AG09309 (cell line): ENCODE data around the gene RNASEH2A.

Source experiments
- DNase-seq: peaks from one replicate; pipeline ENCODE4 v3.0.0-alpha.2; 2010; ENCODE audit warnings: low read depth
- H3K4me3 ChIP-seq: 2 replicates; pipeline ENCODE4 v1.5.1; 2011; ENCODE audit warnings: mild to moderate bottlenecking, low read depth, low read length, moderate library complexity; ENCODE audit not compliant: control insufficient read depth
- CTCF ChIP-seq: IDR thresholded peaks from 2 replicates; pipeline ENCODE4 v1.5.1; 2011; ENCODE audit warnings: mild to moderate bottlenecking, low read depth, low read length, inconsistent platforms; ENCODE audit not compliant: insufficient read depth, control insufficient read depth; ENCODE audit errors: missing control alignments

Gene RNASEH2A

GRCh38 chr19:12828494-12828893 lies 22.1 kb downstream of the RNASEH2A start:
- DNase-seq, result no peak
- TF ChIP-seq CTCF, result no peak
- no peak overlapping the region for H3K4me3 ChIP-seq

GRCh38 chr19:12833418-12833737 lies 27.0 kb downstream of the RNASEH2A start:
- TF ChIP-seq CTCF, result no peak
- DNase-seq, result no peak
- H3K4me3 ChIP-seq, result no peak overlapping the region

- DNase-seq, result no peak
- TF ChIP-seq CTCF, result no peak
- peak overlapping the region; percentile 34 for H3K4me3 ChIP-seq
Observed at GRCh38 chr19:12833738-12834565, 27.6 kb downstream of the RNASEH2A start.

- DNase-seq, result no peak
- TF ChIP-seq CTCF, result no peak
- H3K4me3 ChIP-seq, result peak within 1 kb of the TSS; percentile 34
Observed at GRCh38 chr19:12834566-12834943, 28.2 kb downstream of the RNASEH2A start, which contains the start of gene RTBDN. Gene RTBDN (minus strand): TSS chr19:12834579. CDS start chr19:12829979, 4,600 bp downstream.

GRCh38 chr19:12834976-12835757 lies 28.8 kb downstream of the RNASEH2A start:
- DNase-seq, result no peak
- H3K4me3 ChIP-seq, result no peak overlapping the region
- TF ChIP-seq CTCF, result no peak

- no peak for DNase-seq
- TF ChIP-seq CTCF, result no peak
- H3K4me3 ChIP-seq, result no peak overlapping the region
Observed at GRCh38 chr19:12836529-12836863, 30.1 kb downstream of the RNASEH2A start.
